Natural killer cell (primary cell): Measurements from ENCODE around the gene PRPF18. TPM values are rescaled to one million over a fixed set of nuclear protein-coding genes. Genes with fewer than 3 reads are reported as not detected.

Source experiments
- ATAC-seq, 3 donors: fragments of 150-1000 bp in 2 of 3; fragments of 200-7000 bp in 1 of 3; cut with Tn5 transposase; 1 replicate in 1 of 3; 2 replicates in 2 of 3; pipeline ENCODE4 v1.10.0; 2021; ENCODE audit warnings: mild to moderate bottlenecking in 2 of 3, moderate library complexity in 2 of 3
- DNase-seq, 2 donors: peaks; one replicate each; pipeline versions ENCODE4 v3.0.0 to v3.0.0-alpha.2; 2013 to 2021; ENCODE audit warnings: mixed read lengths in 1 of 2
- H3K27ac ChIP-seq: one replicate; pipeline ENCODE4 v1.5.1; 2013; ENCODE audit warnings: mild to moderate bottlenecking, low read length
- H3K27me3 ChIP-seq: one replicate; pipeline ENCODE4 v1.6.1; 2013; ENCODE audit warnings: low read length; ENCODE audit not compliant: control insufficient read depth, insufficient read depth
- H3K36me3 ChIP-seq: one replicate; pipeline ENCODE4 v1.6.1; 2013; ENCODE audit warnings: low read length; ENCODE audit not compliant: control insufficient read depth, insufficient read depth
- H3K4me1 ChIP-seq: one replicate; pipeline ENCODE4 v1.6.1; 2013; ENCODE audit warnings: low read length; ENCODE audit not compliant: control insufficient read depth, insufficient read depth
- H3K4me3 ChIP-seq: one replicate; pipeline ENCODE4 v1.5.1; 2013; ENCODE audit warnings: low read length
- H3K9me3 ChIP-seq: one replicate; pipeline ENCODE4 v1.6.1; 2013; ENCODE audit warnings: low read length; ENCODE audit not compliant: control insufficient read depth, insufficient read depth
- H3K27ac Mint-ChIP-seq, 2 donors: one replicate each; pipeline ENCODE4 v1.8.0; 2022; ENCODE audit warnings: mild to moderate bottlenecking in 2 of 2, mixed read lengths in 2 of 2, moderate library complexity in 1 of 2
- H3K27me3 Mint-ChIP-seq, 2 donors: one replicate each; pipeline ENCODE4 v1.8.0; 2022; ENCODE audit warnings: low read depth in 2 of 2, mixed read lengths in 2 of 2
- H3K36me3 Mint-ChIP-seq: one replicate; pipeline ENCODE4 v1.8.0; 2022; ENCODE audit warnings: mixed read lengths
- H3K4me1 Mint-ChIP-seq, 2 donors: one replicate each; pipeline ENCODE4 v1.8.0; 2022; ENCODE audit warnings: mixed read lengths in 2 of 2
- H3K4me3 Mint-ChIP-seq: one replicate; pipeline ENCODE4 v1.8.0; 2022; ENCODE audit warnings: mild to moderate bottlenecking, moderate library complexity, mixed read lengths
- H3K9me3 Mint-ChIP-seq, 2 donors: one replicate each; pipeline ENCODE4 v1.8.0; 2022; ENCODE audit warnings: mixed read lengths in 2 of 2
- WGBS: methylation state at CpG from one replicate; pipeline ENCODE4 v1.1.7; 2013; ENCODE audit warnings: missing lambda C conversion rate; ENCODE audit not compliant: insufficient coverage; 5-methylcytosine and 5-hydroxymethylcytosine counted together
- intact Hi-C: fragments of 100-400 bp; cut with micrococcal nuclease; formaldehyde crosslinking; loops from one replicate; pipeline ENCODE4 v1.14.2; 2022
- total RNA-seq, 4 donors: library from RNA; stranded (reverse); fragments of 120-200 nt in 1 of 4; gene quantifications; one replicate each; pipeline versions ENCODE4 v1.2.3 to v1.2.4, GENCODE V29; 2013 to 2022
- TF ChIP-seq, protein P1 (sequence below): fragments of 200-600 bp; IDR thresholded peaks from one replicate; pipeline ENCODE4 v1.8.0; 2022; ENCODE audit warnings: antibody characterized with exemption

PRPF18 gene
- total RNA-seq, 3 donors from 2014 or later (not counting 1 experiment from before 2014, with no cell fraction given), result 29.5 to 39.3 (median 35.1) TPM

DNA sequence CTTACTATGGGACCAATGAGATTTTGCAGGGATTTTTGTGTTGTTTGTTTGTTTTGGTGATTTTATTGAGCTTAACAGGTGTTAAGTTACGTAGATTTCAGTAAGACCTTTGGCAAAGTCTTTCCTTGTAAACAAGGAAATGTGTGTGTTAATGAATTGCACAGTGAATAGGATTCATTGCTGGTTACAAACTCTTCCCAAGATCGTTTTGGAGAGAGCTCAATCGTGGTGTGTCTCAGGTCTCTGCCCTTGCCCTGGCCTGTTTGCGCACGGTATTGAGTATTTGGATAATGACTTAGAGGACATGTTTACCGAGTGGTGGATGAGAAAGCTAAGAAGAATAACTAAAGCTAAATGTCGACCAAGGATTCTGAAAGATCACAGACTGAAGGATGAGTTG, 41.9 kb downstream of the PRPF18 start:
- Histone ChIP-seq H3K4me3 (no peak overlapping the region), H3K27me3 (no peaks in the 10 kb centered on the region), H3K27ac (no peak overlapping the region), H3K9me3 (no peaks in the 10 kb centered on the region), H3K4me1 (no peaks in the 10 kb centered on the region), H3K36me3 (peaks cover 20% of the 10 kb centered on the region)
- H3K27ac Mint-ChIP-seq, result no peak overlapping the region
- H3K9me3 Mint-ChIP-seq, result no peaks in the 10 kb centered on the region
- peaks cover 8% of the 10 kb centered on the region for H3K36me3 Mint-ChIP-seq
- H3K4me3 Mint-ChIP-seq, result no peak overlapping the region
- no peak for DNase-seq
- 96% methylated on average over 6 of the region's 7 CpGs for WGBS
- ATAC-seq, result no peak
- H3K27me3 Mint-ChIP-seq, result no peaks in the 10 kb centered on the region
- peaks cover 0 to 4% of the 10 kb centered on the region in 2 donors for H3K4me1 Mint-ChIP-seq
- TF ChIP-seq, protein P1, sequence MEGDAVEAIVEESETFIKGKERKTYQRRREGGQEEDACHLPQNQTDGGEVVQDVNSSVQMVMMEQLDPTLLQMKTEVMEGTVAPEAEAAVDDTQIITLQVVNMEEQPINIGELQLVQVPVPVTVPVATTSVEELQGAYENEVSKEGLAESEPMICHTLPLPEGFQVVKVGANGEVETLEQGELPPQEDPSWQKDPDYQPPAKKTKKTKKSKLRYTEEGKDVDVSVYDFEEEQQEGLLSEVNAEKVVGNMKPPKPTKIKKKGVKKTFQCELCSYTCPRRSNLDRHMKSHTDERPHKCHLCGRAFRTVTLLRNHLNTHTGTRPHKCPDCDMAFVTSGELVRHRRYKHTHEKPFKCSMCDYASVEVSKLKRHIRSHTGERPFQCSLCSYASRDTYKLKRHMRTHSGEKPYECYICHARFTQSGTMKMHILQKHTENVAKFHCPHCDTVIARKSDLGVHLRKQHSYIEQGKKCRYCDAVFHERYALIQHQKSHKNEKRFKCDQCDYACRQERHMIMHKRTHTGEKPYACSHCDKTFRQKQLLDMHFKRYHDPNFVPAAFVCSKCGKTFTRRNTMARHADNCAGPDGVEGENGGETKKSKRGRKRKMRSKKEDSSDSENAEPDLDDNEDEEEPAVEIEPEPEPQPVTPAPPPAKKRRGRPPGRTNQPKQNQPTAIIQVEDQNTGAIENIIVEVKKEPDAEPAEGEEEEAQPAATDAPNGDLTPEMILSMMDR, result no peak
- intact Hi-C loops, result no loop called here

DNA sequence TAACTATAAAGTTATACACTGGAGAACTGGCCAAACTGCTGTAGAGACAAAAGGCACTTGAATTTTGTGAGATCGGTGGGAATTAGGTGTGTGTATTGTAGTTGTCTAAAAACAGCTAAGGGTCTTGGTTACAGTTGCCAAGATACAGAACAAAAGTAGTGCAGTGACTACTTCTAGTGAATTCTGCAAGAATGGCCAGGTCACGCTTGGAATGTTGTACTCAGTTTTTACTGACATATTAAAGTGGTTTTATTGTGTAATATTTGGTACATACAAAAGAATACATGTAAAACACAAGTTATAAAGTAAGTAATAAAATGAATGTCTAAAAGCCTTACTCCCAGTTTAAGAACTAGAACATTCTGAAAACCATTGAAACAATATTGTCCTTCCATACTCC, 42.4 kb downstream of the PRPF18 start:
- H3K4me3 Mint-ChIP-seq, result no peak overlapping the region
- no peaks in the 10 kb centered on the region for H3K9me3 ChIP-seq
- DNase-seq (no peak), ATAC-seq (no peak)
- no peak overlapping the region for H3K4me3 ChIP-seq
- H3K36me3 Mint-ChIP-seq, result peaks cover 9% of the 10 kb centered on the region
- peaks cover 0 to 7% of the 10 kb centered on the region in 2 donors for H3K4me1 Mint-ChIP-seq
- H3K36me3 ChIP-seq, result peaks cover 20% of the 10 kb centered on the region
- no peak overlapping the region for H3K27ac ChIP-seq
- intact Hi-C loops, result no loop called here
- no peaks in the 10 kb centered on the region for H3K27me3 Mint-ChIP-seq
- no peaks in the 10 kb centered on the region for H3K27me3 ChIP-seq
- 95% methylated on average over 2 of the region's 2 CpGs for WGBS
- H3K9me3 Mint-ChIP-seq, result no peaks in the 10 kb centered on the region
- TF ChIP-seq, protein P1, result no peak
- H3K4me1 ChIP-seq, result no peaks in the 10 kb centered on the region
- no peak overlapping the region for H3K27ac Mint-ChIP-seq

DNA sequence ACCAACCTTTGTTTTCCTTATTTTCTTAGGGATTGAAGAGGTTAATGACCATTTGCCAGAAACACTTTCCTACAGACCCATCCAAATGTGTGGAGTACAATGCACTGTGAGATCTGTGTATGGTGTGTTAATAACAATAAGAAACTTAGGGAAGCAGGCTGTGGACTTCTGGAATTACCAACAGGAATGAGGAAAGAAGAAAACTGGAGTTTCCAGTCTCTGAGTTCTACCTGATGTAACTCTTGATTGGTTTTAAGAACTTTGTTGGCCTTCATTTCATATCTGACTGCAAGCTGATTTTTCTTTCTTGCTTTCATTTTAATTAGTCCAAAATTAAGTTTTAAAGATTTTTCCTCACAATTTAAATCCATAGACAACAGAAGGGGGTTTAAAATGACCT, 43.5 kb downstream of the PRPF18 start:
- ATAC-seq (no peak), DNase-seq (no peak)
- H3K36me3 ChIP-seq, result peaks cover 20% of the 10 kb centered on the region
- H3K9me3 Mint-ChIP-seq, result no peaks in the 10 kb centered on the region
- H3K9me3 ChIP-seq, result no peaks in the 10 kb centered on the region
- H3K4me1 Mint-ChIP-seq, result peaks cover 0 to 10% of the 10 kb centered on the region in 2 donors
- TF ChIP-seq, protein P1, result no peak
- intact Hi-C loops, result no loop called here
- H3K4me1 ChIP-seq, result no peaks in the 10 kb centered on the region
- no peak overlapping the region for H3K27ac Mint-ChIP-seq
- no peaks in the 10 kb centered on the region for H3K27me3 ChIP-seq
- H3K27me3 Mint-ChIP-seq, result no peaks in the 10 kb centered on the region
- no peak overlapping the region for H3K4me3 ChIP-seq
- peaks cover 13% of the 10 kb centered on the region for H3K36me3 Mint-ChIP-seq
- no peak overlapping the region for H3K27ac ChIP-seq
- H3K4me3 Mint-ChIP-seq, result no peak overlapping the region

DNA sequence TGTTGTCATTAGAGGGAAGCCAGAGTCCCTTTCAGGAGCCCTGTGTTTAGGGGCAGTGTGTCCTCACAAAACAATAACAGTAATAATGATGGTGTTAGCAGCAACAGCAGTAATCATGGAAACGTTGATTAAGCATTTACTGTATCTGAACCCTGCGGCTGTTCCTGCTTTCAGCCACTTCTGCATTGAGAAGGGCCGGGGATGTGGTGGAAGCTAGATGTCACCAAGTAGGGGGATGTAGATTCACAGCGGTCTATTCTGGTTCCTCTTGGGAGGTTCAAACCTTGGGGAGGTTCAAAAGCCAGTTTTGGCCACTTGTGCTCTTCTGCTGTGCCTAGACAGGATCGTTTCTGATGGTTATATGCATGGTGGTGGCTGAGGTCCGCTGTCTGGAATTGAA, 44.8 kb downstream of the PRPF18 start:
- Histone ChIP-seq H3K27me3 (no peaks in the 10 kb centered on the region), H3K4me1 (no peaks in the 10 kb centered on the region), H3K9me3 (no peaks in the 10 kb centered on the region), H3K36me3 (peaks cover 20% of the 10 kb centered on the region), H3K27ac (no peak overlapping the region), H3K4me3 (no peak overlapping the region)
- WGBS, result 93% methylated on average over 6 of the region's 6 CpGs
- Mint-ChIP-seq H3K27me3 (no peaks in the 10 kb centered on the region), H3K27ac (no peak overlapping the region), H3K4me3 (no peak overlapping the region), H3K36me3 (peaks cover 13% of the 10 kb centered on the region), H3K4me1 (peaks cover 0 to 10% of the 10 kb centered on the region in 2 donors), H3K9me3 (no peaks in the 10 kb centered on the region)
- no peak for ATAC-seq
- TF ChIP-seq, protein P1, result no peak
- no peak for DNase-seq
- intact Hi-C loops, result no loop called here
